ENCODE data around the gene GAS2L1.

- no peak for TF ChIP-seq CTCF (IDR thresholded peaks at IDR 0.05)
- no peak for TF ChIP-seq REST (IDR thresholded peaks at IDR 0.05; ENCODE audit: insufficient read depth in 1 of 2, low read depth in 2 of 2, low read length in 1 of 2)
These were observed 6.0 kb upstream of the GAS2L1 start for GRCh38 chr22:29300467-29300806.
